WI38 (cell line): ENCODE data around the gene SLC8A3.

Source experiments
- H3K4me3 ChIP-seq: 2 replicates; pipeline ENCODE4 v1.5.1; 2011; ENCODE audit warnings: low read depth, mild to moderate bottlenecking, control low read depth, low read length
- TF ChIP-seq, protein P1 (sequence below): IDR thresholded peaks from 2 replicates; pipeline ENCODE4 v1.5.1; 2012; ENCODE audit warnings: low read depth, mild to moderate bottlenecking, control low read depth, low read length

The SLC8A3 gene

GRCh38 chr14:70140614-70141013, 48.1 kb downstream of the SLC8A3 start:
- TF ChIP-seq, protein P1, sequence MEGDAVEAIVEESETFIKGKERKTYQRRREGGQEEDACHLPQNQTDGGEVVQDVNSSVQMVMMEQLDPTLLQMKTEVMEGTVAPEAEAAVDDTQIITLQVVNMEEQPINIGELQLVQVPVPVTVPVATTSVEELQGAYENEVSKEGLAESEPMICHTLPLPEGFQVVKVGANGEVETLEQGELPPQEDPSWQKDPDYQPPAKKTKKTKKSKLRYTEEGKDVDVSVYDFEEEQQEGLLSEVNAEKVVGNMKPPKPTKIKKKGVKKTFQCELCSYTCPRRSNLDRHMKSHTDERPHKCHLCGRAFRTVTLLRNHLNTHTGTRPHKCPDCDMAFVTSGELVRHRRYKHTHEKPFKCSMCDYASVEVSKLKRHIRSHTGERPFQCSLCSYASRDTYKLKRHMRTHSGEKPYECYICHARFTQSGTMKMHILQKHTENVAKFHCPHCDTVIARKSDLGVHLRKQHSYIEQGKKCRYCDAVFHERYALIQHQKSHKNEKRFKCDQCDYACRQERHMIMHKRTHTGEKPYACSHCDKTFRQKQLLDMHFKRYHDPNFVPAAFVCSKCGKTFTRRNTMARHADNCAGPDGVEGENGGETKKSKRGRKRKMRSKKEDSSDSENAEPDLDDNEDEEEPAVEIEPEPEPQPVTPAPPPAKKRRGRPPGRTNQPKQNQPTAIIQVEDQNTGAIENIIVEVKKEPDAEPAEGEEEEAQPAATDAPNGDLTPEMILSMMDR: no peak

GRCh38 chr14:70139384-70139783, 49.4 kb downstream of the SLC8A3 start:
- no peak overlapping the region for H3K4me3 ChIP-seq
- TF ChIP-seq, protein P1: no peak

More at GRCh38 chr14:70140614-70141013, 48.1 kb downstream of the SLC8A3 start:
- no peak overlapping the region for H3K4me3 ChIP-seq

- no peak overlapping the region for H3K4me3 ChIP-seq
- TF ChIP-seq, protein P1: no peak
These were observed 51.0 kb downstream of the SLC8A3 start for GRCh38 chr14:70137788-70138187.

GRCh38 chr14:70133461-70133860, 55.3 kb downstream of the SLC8A3 start:
- TF ChIP-seq, protein P1: no peak

GRCh38 chr14:70130482-70130881, 58.3 kb downstream of the SLC8A3 start:
- no peak overlapping the region for H3K4me3 ChIP-seq
- TF ChIP-seq, protein P1: no peak

More at GRCh38 chr14:70133461-70133860, 55.3 kb downstream of the SLC8A3 start:
- no peak overlapping the region for H3K4me3 ChIP-seq

- no peak overlapping the region for H3K4me3 ChIP-seq
- TF ChIP-seq, protein P1: no peak
These were observed 61.6 kb downstream of the SLC8A3 start for GRCh38 chr14:70127186-70127585.

GRCh38 chr14:70123796-70124195, 65.0 kb downstream of the SLC8A3 start:
- no peak overlapping the region for H3K4me3 ChIP-seq
- TF ChIP-seq, protein P1: no peak
